Mesendoderm (in vitro differentiated cells): ENCODE measurements around the gene THOP1.

Source experiments
- DNase-seq: peaks from one replicate; pipeline ENCODE4 v3.0.0; 2013
- H2AK5ac ChIP-seq: 2 replicates; pipeline ENCODE4 v1.6.1; 2013; ENCODE audit warnings: low read length, inconsistent platforms
- H2BK120ac ChIP-seq: 2 replicates; pipeline ENCODE4 v1.6.1; 2013; ENCODE audit warnings: low read depth, mild to moderate bottlenecking, low read length, moderate library complexity, mixed read lengths
- H2BK15ac ChIP-seq: replicated peaks from 2 replicates; pipeline ENCODE4 v1.6.1; 2013; ENCODE audit warnings: low read depth, mild to moderate bottlenecking, moderate library complexity
- H2BK5ac ChIP-seq: 2 replicates; pipeline ENCODE4 v1.6.1; 2013; ENCODE audit warnings: low read length, inconsistent platforms
- H3K18ac ChIP-seq: 2 replicates; pipeline ENCODE4 v1.6.1; 2013; ENCODE audit warnings: mild to moderate bottlenecking, low read length, mixed read lengths
- H3K23ac ChIP-seq: one replicate; pipeline ENCODE4 v1.6.1; 2013; ENCODE audit warnings: low read length
- H3K27ac ChIP-seq: 2 replicates; pipeline ENCODE4 v1.5.1; 2013; ENCODE audit warnings: low read depth, mild to moderate bottlenecking, inconsistent platforms, low read length, moderate library complexity
- H3K27me3 ChIP-seq: 2 replicates; pipeline ENCODE4 v1.6.1; 2013; ENCODE audit warnings: low read length, control low read depth, mild to moderate bottlenecking, inconsistent platforms; ENCODE audit not compliant: insufficient read depth, poor library complexity
- H3K36me3 ChIP-seq: 2 replicates; pipeline ENCODE4 v1.6.1; 2013; ENCODE audit warnings: low read length, inconsistent platforms; ENCODE audit not compliant: control insufficient read depth, insufficient read depth
- H3K4ac ChIP-seq: one replicate; pipeline ENCODE4 v1.6.1; 2013; ENCODE audit warnings: low read depth, mild to moderate bottlenecking, low read length, moderate library complexity
- H3K4me1 ChIP-seq: 2 replicates; pipeline ENCODE4 v1.6.1; 2013; ENCODE audit warnings: low read depth, low read length, inconsistent platforms; ENCODE audit not compliant: control insufficient read depth
- H3K4me2 ChIP-seq: 2 replicates; pipeline ENCODE4 v1.6.1; 2013; ENCODE audit warnings: low read length
- H3K4me3 ChIP-seq: 2 replicates; pipeline ENCODE4 v1.5.1; 2013; ENCODE audit warnings: mild to moderate bottlenecking, low read length
- H3K56ac ChIP-seq: one replicate; pipeline ENCODE4 v1.6.1; 2013; ENCODE audit warnings: low read length
- H3K79me1 ChIP-seq: 2 replicates; pipeline ENCODE4 v1.6.1; 2013; ENCODE audit warnings: low read length, inconsistent platforms
- H3K79me2 ChIP-seq: 2 replicates; pipeline ENCODE4 v1.6.1; 2013; ENCODE audit warnings: mild to moderate bottlenecking, low read length; ENCODE audit not compliant: control insufficient read depth, insufficient read depth
- H3K9ac ChIP-seq: 2 replicates; pipeline ENCODE4 v1.6.1; 2013; ENCODE audit warnings: low read length, inconsistent platforms
- H4K5ac ChIP-seq: one replicate; pipeline ENCODE4 v1.6.1; 2013; ENCODE audit warnings: low read length
- H4K8ac ChIP-seq: one replicate; pipeline ENCODE4 v1.6.1; 2013; ENCODE audit warnings: low read depth, mild to moderate bottlenecking, control low read depth, low read length, moderate library complexity
- WGBS: extraction: QIAGEN DNeasy Blood & Tissue Kit; methylation state at CpG from one replicate; pipeline ENCODE4 v1.1.7; 2013; ENCODE audit warnings: low lambda C conversion rate, missing lambda C conversion rate; ENCODE audit not compliant: insufficient coverage; ENCODE audit errors: extremely low coverage; 5-methylcytosine and 5-hydroxymethylcytosine counted together

Gene THOP1

DNA sequence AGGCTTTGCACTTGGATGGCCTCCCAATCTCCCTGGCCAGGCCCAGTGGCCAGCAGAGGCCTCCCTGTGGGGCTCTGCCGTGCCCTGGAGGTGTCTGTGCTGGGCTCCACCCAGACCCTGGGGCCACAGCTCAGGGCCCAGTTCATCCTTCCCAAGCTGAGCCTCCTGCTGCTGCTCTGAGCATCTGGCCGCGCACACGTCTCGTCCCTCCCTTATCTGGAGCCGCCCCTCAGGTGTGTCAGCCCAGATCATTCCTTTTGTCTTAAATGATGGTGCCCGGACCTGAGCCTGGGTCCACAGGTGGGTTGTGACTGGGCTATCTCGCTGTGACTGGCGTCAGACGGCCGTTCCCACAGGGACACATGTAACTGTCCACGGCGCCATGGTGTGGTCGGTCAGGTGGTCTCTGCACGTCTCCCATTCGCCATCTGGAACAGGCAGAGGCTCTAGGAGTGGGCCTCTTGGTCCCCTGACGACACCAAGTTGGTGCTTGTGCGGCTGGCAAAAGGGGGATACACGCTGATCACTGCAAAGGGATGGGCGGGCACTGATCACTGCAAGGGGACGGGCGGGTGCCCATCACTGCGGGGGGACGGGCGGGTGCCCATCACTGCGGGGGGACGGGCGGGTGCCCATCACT, 20.1 kb downstream of the THOP1 start:
- no peak overlapping the region for H2AK5ac ChIP-seq
- WGBS: no CpG with 5 or more reads among the region's 28 CpGs
- H3K56ac ChIP-seq: no peak overlapping the region
- no peaks in the 10 kb centered on the region for H3K79me2 ChIP-seq
- H3K4ac ChIP-seq: no peak overlapping the region
- no peak overlapping the region for H4K8ac ChIP-seq
- no peak overlapping the region for H3K27ac ChIP-seq
- no peak for DNase-seq
- no peaks in the 10 kb centered on the region for H3K27me3 ChIP-seq
- peaks cover 6% of the 10 kb centered on the region for H3K79me1 ChIP-seq
- H3K9ac ChIP-seq: no peak overlapping the region
- no peak overlapping the region for H3K23ac ChIP-seq
- no peak overlapping the region for H3K4me3 ChIP-seq
- H2BK5ac ChIP-seq: no peak overlapping the region
- H3K4me2 ChIP-seq: no peak overlapping the region
- no peak overlapping the region for H3K18ac ChIP-seq
- H4K5ac ChIP-seq: no peak overlapping the region
- H2BK120ac ChIP-seq: no peak overlapping the region
- no peak overlapping the region for H2BK15ac ChIP-seq
- H3K36me3 ChIP-seq: peaks cover 16% of the 10 kb centered on the region
- no peaks in the 10 kb centered on the region for H3K4me1 ChIP-seq

GRCh38 chr19:2805991-2806649, 20.8 kb downstream of the THOP1 start:
- Histone ChIP-seq H3K23ac (no peak overlapping the region), H3K79me1 (peaks cover 6% of the 10 kb centered on the region), H2BK5ac (no peak overlapping the region), H4K5ac (no peak overlapping the region), H2BK15ac (no peak overlapping the region), H2BK120ac (no peak overlapping the region), H3K56ac (no peak overlapping the region), H3K36me3 (peaks cover 13% of the 10 kb centered on the region), H3K4me1 (no peaks in the 10 kb centered on the region), H3K27me3 (no peaks in the 10 kb centered on the region), H3K27ac (no peak overlapping the region), H2AK5ac (no peak overlapping the region), H4K8ac (no peak overlapping the region), H3K79me2 (no peaks in the 10 kb centered on the region), H3K9ac (no peak overlapping the region), H3K4me2 (no peak overlapping the region), H3K4me3 (no peak overlapping the region), H3K4ac (no peak overlapping the region), H3K18ac (no peak overlapping the region)
- WGBS: no CpG with 5 or more reads among the region's 23 CpGs
- no peak for DNase-seq

- no peak overlapping the region for H3K23ac ChIP-seq
- no peak overlapping the region for H2BK15ac ChIP-seq
- H4K5ac ChIP-seq: no peak overlapping the region
- H3K4me2 ChIP-seq: no peak overlapping the region
- no peak overlapping the region for H3K4me3 ChIP-seq
- H3K36me3 ChIP-seq: peaks cover 9% of the 10 kb centered on the region
- DNase-seq: no peak
- no peak overlapping the region for H3K18ac ChIP-seq
- H2BK120ac ChIP-seq: no peak overlapping the region
- H3K9ac ChIP-seq: no peak overlapping the region
- H3K79me1 ChIP-seq: peaks cover 4% of the 10 kb centered on the region
- no peaks in the 10 kb centered on the region for H3K27me3 ChIP-seq
- no peaks in the 10 kb centered on the region for H3K79me2 ChIP-seq
- H2AK5ac ChIP-seq: no peak overlapping the region
- H3K4ac ChIP-seq: no peak overlapping the region
- H3K4me1 ChIP-seq: no peaks in the 10 kb centered on the region
- H3K27ac ChIP-seq: no peak overlapping the region
- no peak overlapping the region for H4K8ac ChIP-seq
- no peak overlapping the region for H3K56ac ChIP-seq
- WGBS: no CpG with 5 or more reads among the region's 34 CpGs
- no peak overlapping the region for H2BK5ac ChIP-seq
Observed at GRCh38 chr19:2806736-2807378, 21.6 kb downstream of the THOP1 start.

DNA sequence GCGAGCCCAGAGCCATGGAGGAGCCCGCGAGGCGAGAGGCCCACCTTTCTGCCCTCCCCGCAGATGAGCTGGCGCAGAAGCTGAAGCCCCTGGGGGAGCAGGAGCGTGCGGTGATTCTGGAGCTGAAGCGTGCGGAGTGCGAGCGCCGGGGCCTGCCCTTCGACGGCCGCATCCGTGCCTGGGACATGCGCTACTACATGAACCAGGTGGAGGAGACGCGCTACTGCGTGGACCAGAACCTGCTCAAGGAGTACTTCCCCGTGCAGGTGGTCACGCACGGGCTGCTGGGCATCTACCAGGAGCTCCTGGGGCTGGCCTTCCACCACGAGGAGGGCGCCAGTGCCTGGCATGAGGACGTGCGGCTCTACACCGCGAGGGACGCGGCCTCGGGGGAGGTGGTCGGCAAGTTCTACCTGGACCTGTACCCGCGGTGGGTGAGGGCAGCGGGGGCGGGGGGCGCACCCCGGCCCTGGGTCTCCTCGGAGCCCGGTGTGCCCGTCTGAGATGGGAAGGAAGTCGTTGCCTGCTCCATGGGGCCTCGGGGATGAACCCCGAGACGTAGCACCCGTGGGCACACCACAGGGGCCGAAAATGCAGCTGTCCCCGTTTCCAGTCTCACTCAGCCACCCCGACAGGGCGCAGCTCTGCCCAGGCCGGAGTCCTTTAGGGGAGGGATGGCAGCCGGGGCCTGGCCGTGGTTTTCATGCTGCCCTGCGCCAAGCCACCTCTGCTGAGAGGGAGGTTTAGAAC, 22.3 kb downstream of the THOP1 start:
- no CpG with 5 or more reads among the region's 56 CpGs for WGBS
- Histone ChIP-seq H2BK5ac (no peak overlapping the region), H4K5ac (no peak overlapping the region), H3K4me2 (no peak overlapping the region), H3K4me3 (no peak overlapping the region), H3K79me1 (peaks cover under 1% of the 10 kb centered on the region), H2BK15ac (no peak overlapping the region), H3K56ac (no peak overlapping the region), H3K4ac (no peak overlapping the region), H3K9ac (no peak overlapping the region), H3K36me3 (peaks cover 10% of the 10 kb centered on the region), H2AK5ac (no peak overlapping the region), H3K18ac (no peak overlapping the region), H3K23ac (no peak overlapping the region), H3K27ac (no peak overlapping the region), H3K79me2 (no peaks in the 10 kb centered on the region), H4K8ac (no peak overlapping the region), H2BK120ac (no peak overlapping the region), H3K4me1 (no peaks in the 10 kb centered on the region), H3K27me3 (no peaks in the 10 kb centered on the region)
- DNase-seq: no peak

- no peak overlapping the region for H2BK5ac ChIP-seq
- H3K9ac ChIP-seq: no peak overlapping the region
- no CpG with 5 or more reads among the region's 41 CpGs for WGBS
- no peak overlapping the region for H3K23ac ChIP-seq
- H3K4ac ChIP-seq: no peak overlapping the region
- H3K36me3 ChIP-seq: peaks cover 10% of the 10 kb centered on the region
- no peak for DNase-seq
- H3K4me3 ChIP-seq: no peak overlapping the region
- H3K4me2 ChIP-seq: no peak overlapping the region
- no peak overlapping the region for H3K27ac ChIP-seq
- no peaks in the 10 kb centered on the region for H3K27me3 ChIP-seq
- no peak overlapping the region for H4K8ac ChIP-seq
- H4K5ac ChIP-seq: no peak overlapping the region
- H3K18ac ChIP-seq: no peak overlapping the region
- no peak overlapping the region for H3K56ac ChIP-seq
- no peak overlapping the region for H2BK120ac ChIP-seq
- no peak overlapping the region for H2AK5ac ChIP-seq
- no peaks in the 10 kb centered on the region for H3K79me1 ChIP-seq
- H2BK15ac ChIP-seq: no peak overlapping the region
- H3K4me1 ChIP-seq: no peaks in the 10 kb centered on the region
- no peaks in the 10 kb centered on the region for H3K79me2 ChIP-seq
Observed at GRCh38 chr19:2808129-2808941, 23.0 kb downstream of the THOP1 start.
